A673 (cell line): ENCODE measurements around the gene LYRM4. TPM values are rescaled to one million over a fixed set of nuclear protein-coding genes. Genes with fewer than 3 reads are reported as not detected.

Source experiments
- BruUV-seq: library from RNA; stranded (reverse); fragments of 400-500 nt; replicated peaks from 2 replicates; lab custom pipeline; 2021; lab: Mats Ljungman, UMichigan
- CTCF ChIA-PET: fragments of 300-600 bp; sonication (Branson Sonifier 250); formaldehyde crosslinking; loops from one replicate; lab custom pipeline; 2022; ENCODE audit warnings: antibody characterized with exemption; lab: Charles Lee
- POLR2A ChIA-PET: fragments of 300-600 bp; sonication (Branson Sonifier 250); formaldehyde crosslinking; loops from one replicate; lab custom pipeline; 2022; ENCODE audit warnings: antibody characterized with exemption; ENCODE audit not compliant: low non-redundant PET; lab: Charles Lee
- DNase-seq: peaks from one replicate; pipeline ENCODE4 v3.0.0-alpha.2; 2015; ENCODE audit warnings: low spot score
- H3K27ac ChIP-seq: fragments of 200-600 bp; sonication (generic); 2 replicates; pipeline ENCODE4 v1.5.1; 2016; ENCODE audit warnings: mixed run types, low read depth, mild to moderate bottlenecking, mixed read lengths, antibody characterized with exemption, low read length; ENCODE audit not compliant: poor library complexity, severe bottlenecking
- H3K27me3 ChIP-seq: fragments of 200-600 bp; sonication (generic); replicated peaks from 2 replicates; pipeline ENCODE4 v1.6.1; 2017; ENCODE audit warnings: mixed run types, low read depth, mild to moderate bottlenecking, mixed read lengths, antibody characterized with exemption, low read length; ENCODE audit not compliant: insufficient read depth, poor library complexity
- H3K36me3 ChIP-seq: fragments of 200-600 bp; sonication (generic); 2 replicates; pipeline ENCODE4 v1.6.1; 2016; ENCODE audit warnings: mixed run types, mild to moderate bottlenecking, mixed read lengths, antibody characterized with exemption, low read length; ENCODE audit not compliant: insufficient read depth, poor library complexity, severe bottlenecking
- H3K4me1 ChIP-seq: fragments of 200-600 bp; sonication (generic); 2 replicates; pipeline ENCODE4 v1.6.1; 2017; ENCODE audit warnings: mixed run types, mild to moderate bottlenecking, mixed read lengths, antibody characterized with exemption, low read length; ENCODE audit not compliant: insufficient read depth, poor library complexity, severe bottlenecking
- H3K4me3 ChIP-seq: fragments of 200-600 bp; sonication (generic); 2 replicates; pipeline ENCODE4 v1.5.1; 2016; ENCODE audit warnings: low read depth, mixed run types, mild to moderate bottlenecking, mixed read lengths, low read length; ENCODE audit not compliant: poor library complexity, severe bottlenecking
- H3K9me3 ChIP-seq: fragments of 200-600 bp; sonication (generic); 2 replicates; pipeline ENCODE4 v1.6.1; 2016; ENCODE audit warnings: mixed run types, low read depth, mild to moderate bottlenecking, mixed read lengths, antibody characterized with exemption, low read length; ENCODE audit not compliant: poor library complexity, severe bottlenecking
- CTCF ChIP-seq: fragments of 300-800, 200-600 bp; sonication (generic); conservative IDR thresholded peaks from 2 replicates; pipeline ENCODE4 v1.5.1; 2017; ENCODE audit warnings: low read depth, mild to moderate bottlenecking, antibody characterized with exemption, low read length, moderate library complexity, mixed read lengths
- EZH2 ChIP-seq: fragments of 200-600 bp; sonication (generic); IDR thresholded peaks from 2 replicates; pipeline ENCODE4 v1.6.1; 2017; ENCODE audit warnings: borderline replicate concordance, low read depth, mild to moderate bottlenecking, mixed read lengths, antibody characterized with exemption, low read length; ENCODE audit not compliant: poor library complexity, severe bottlenecking
- intact Hi-C: fragments of 100-400 bp; cut with micrococcal nuclease; formaldehyde crosslinking; loops from one replicate; pipeline ENCODE4 v1.10.0; 2022; ENCODE audit not compliant: unreplicated experiment
- total RNA-seq: library from RNA; stranded (reverse); gene quantifications from 2 replicates; pipeline ENCODE4 v1.2.3, GENCODE V29; 2021

Gene LYRM4
- total RNA-seq, 1 experiment from 2014 or later = 53.6 TPM

GRCh38 chr6:5099537-5099936 lies 161.2 kb downstream of the LYRM4 start:
- no peak for DNase-seq
- Histone ChIP-seq H3K4me1 (no peaks in the 10 kb centered on the region), H3K4me3 (no peak overlapping the region), H3K9me3 (no peaks in the 10 kb centered on the region), H3K27me3 (no peaks in the 10 kb centered on the region), H3K36me3 (no peaks in the 10 kb centered on the region), H3K27ac (no peak overlapping the region)
- intact Hi-C loops = no loop called here
- TF ChIP-seq CTCF (no peak), EZH2 (no peak)
- CTCF ChIA-PET = no interaction called here
- no TSS peak for BruUV-seq
- POLR2A ChIA-PET = interaction anchor here (0.7 kb wide), 1 partner anchor 858 kb away, joined by 5 read pairs; no protein-coding TSS in a partner anchor

GRCh38 chr6:5098501-5099270 lies 162.1 kb downstream of the LYRM4 start:
- Histone ChIP-seq H3K27ac (no peak overlapping the region), H3K9me3 (no peaks in the 10 kb centered on the region), H3K4me3 (no peak overlapping the region), H3K36me3 (no peaks in the 10 kb centered on the region), H3K27me3 (no peaks in the 10 kb centered on the region), H3K4me1 (no peaks in the 10 kb centered on the region)
- POLR2A ChIA-PET = no interaction called here
- TF ChIP-seq EZH2 (no peak), CTCF (no peak)
- intact Hi-C loops = no loop called here
- no peak for DNase-seq
- CTCF ChIA-PET = no interaction called here
- no TSS peak for BruUV-seq

GRCh38 chr6:5096482-5096881 lies 164.3 kb downstream of the LYRM4 start:
- H3K27ac ChIP-seq = no peak overlapping the region
- intact Hi-C loops = no loop called here
- no TSS peak for BruUV-seq
- no peaks in the 10 kb centered on the region for H3K4me1 ChIP-seq
- H3K9me3 ChIP-seq = no peaks in the 10 kb centered on the region
- TF ChIP-seq CTCF (no peak), EZH2 (no peak)
- POLR2A ChIA-PET = no interaction called here
- DNase-seq = no peak
- H3K36me3 ChIP-seq = no peaks in the 10 kb centered on the region
- H3K27me3 ChIP-seq = no peaks in the 10 kb centered on the region
- H3K4me3 ChIP-seq = no peak overlapping the region
- CTCF ChIA-PET = no interaction called here
